T-helper 9 cell (primary cell): ENCODE data around the gene CNR1.

Experiments used
- DNase-seq: peaks from one replicate; pipeline ENCODE4 v3.0.0-alpha.2; 2020

Gene CNR1

GRCh38 chr6:88143421-88144157 lies 22.6 kb downstream of the CNR1 start:
- DNase-seq, result no peak

- no peak for DNase-seq
Observed at GRCh38 chr6:88142297-88142668, 23.9 kb downstream of the CNR1 start.

- no peak for DNase-seq
Observed at GRCh38 chr6:88141561-88142296, 24.4 kb downstream of the CNR1 start.

GRCh38 chr6:88137915-88138314 lies 28.2 kb downstream of the CNR1 start:
- DNase-seq, result no peak

GRCh38 chr6:88135578-88136114 lies 30.5 kb downstream of the CNR1 start:
- no peak for DNase-seq

- DNase-seq, result no peak
Observed at GRCh38 chr6:88134575-88134974, 31.6 kb downstream of the CNR1 start.

GRCh38 chr6:88133718-88134117 lies 32.4 kb downstream of the CNR1 start:
- DNase-seq, result no peak

GRCh38 chr6:88124925-88125557 lies 41.1 kb downstream of the CNR1 start:
- DNase-seq, result no peak

GRCh38 chr6:88120635-88121034 lies 45.5 kb downstream of the CNR1 start:
- no peak for DNase-seq

GRCh38 chr6:88119769-88120168 lies 46.4 kb downstream of the CNR1 start:
- DNase-seq, result no peak

- no peak for DNase-seq
Observed at GRCh38 chr6:88116276-88116675, 49.9 kb downstream of the CNR1 start.

GRCh38 chr6:88115307-88115706 lies 50.8 kb downstream of the CNR1 start:
- DNase-seq, result no peak

- no peak for DNase-seq
Observed at GRCh38 chr6:88114838-88115237, 51.3 kb downstream of the CNR1 start.

- DNase-seq, result no peak
Observed at GRCh38 chr6:88111991-88112390, 54.2 kb downstream of the CNR1 start.

GRCh38 chr6:88107241-88107640 lies 58.9 kb downstream of the CNR1 start:
- no peak for DNase-seq

GRCh38 chr6:88105741-88106340 lies 60.3 kb downstream of the CNR1 start:
- no peak for DNase-seq
